Mesenchymal stem cell (in vitro differentiated cells and primary cell): Measurements from ENCODE around the gene CYP2J2.

Experiments
- DNase-seq: peaks from one replicate; pipeline ENCODE4 v3.0.0-alpha.2; 2013
- H2AFZ ChIP-seq: one replicate; pipeline ENCODE4 v1.6.1; 2013; ENCODE audit warnings: low read depth, mild to moderate bottlenecking, control low read depth, inconsistent platforms, low read length, moderate library complexity
- H2AK5ac ChIP-seq: 2 replicates; pipeline ENCODE4 v1.6.1; 2013; ENCODE audit warnings: low read length, moderate library complexity, mild to moderate bottlenecking, inconsistent platforms; ENCODE audit not compliant: severe bottlenecking
- H2BK120ac ChIP-seq: one replicate; pipeline ENCODE4 v1.6.1; 2013; ENCODE audit warnings: low read depth, mild to moderate bottlenecking, inconsistent platforms, low read length, moderate library complexity
- H2BK12ac ChIP-seq, 2 experiments: one replicate each; pipeline ENCODE4 v1.6.1; 2013; ENCODE audit warnings: inconsistent platforms in 2 of 2, low read length in 2 of 2, mild to moderate bottlenecking in 2 of 2, moderate library complexity in 2 of 2, control low read depth in 1 of 2
- H2BK15ac ChIP-seq: one replicate; pipeline ENCODE4 v1.6.1; 2013; ENCODE audit warnings: mild to moderate bottlenecking, low read depth, inconsistent platforms; ENCODE audit not compliant: poor library complexity, severe bottlenecking
- H2BK5ac ChIP-seq: 2 replicates; pipeline ENCODE4 v1.6.1; 2013; ENCODE audit warnings: low read depth, mild to moderate bottlenecking, low read length, control low read depth, inconsistent platforms; ENCODE audit not compliant: poor library complexity, severe bottlenecking
- H3K14ac ChIP-seq, 2 experiments: one replicate each; pipeline ENCODE4 v1.6.1; 2013; ENCODE audit warnings: inconsistent platforms in 2 of 2, low read length in 2 of 2, control low read depth in 1 of 2, mild to moderate bottlenecking in 1 of 2, moderate library complexity in 1 of 2
- H3K18ac ChIP-seq, 2 experiments: one replicate each; pipeline ENCODE4 v1.6.1; 2013; ENCODE audit warnings: inconsistent platforms in 2 of 2, low read length in 2 of 2, control low read depth in 1 of 2, low read depth in 1 of 2, mild to moderate bottlenecking in 1 of 2
- H3K23ac ChIP-seq, 2 experiments: one replicate each; pipeline ENCODE4 v1.6.1; 2013; ENCODE audit warnings: inconsistent platforms in 2 of 2, low read length in 2 of 2, mild to moderate bottlenecking in 2 of 2, moderate library complexity in 2 of 2, control low read depth in 1 of 2
- H3K27ac ChIP-seq: 2 replicates; pipeline ENCODE4 v1.5.1; 2013; ENCODE audit warnings: mild to moderate bottlenecking, moderate library complexity, low read length, control low read depth, inconsistent platforms; ENCODE audit not compliant: poor library complexity, severe bottlenecking
- H3K27me3 ChIP-seq, 2 experiments: 2 replicates each; pipeline versions ENCODE4 v1.6.1 to v1.7.0; 2013; ENCODE audit warnings: low read length in 2 of 2, mild to moderate bottlenecking in 2 of 2, moderate library complexity in 2 of 2, control low read depth in 1 of 2, inconsistent platforms in 1 of 2; ENCODE audit not compliant: control insufficient read depth in 1 of 2, insufficient read depth in 1 of 2
- H3K36me3 ChIP-seq, 2 experiments: 2 replicates each; pipeline versions ENCODE4 v1.6.1 to v1.7.0; 2013; ENCODE audit warnings: low read length in 2 of 2, control low read depth in 1 of 2, inconsistent platforms in 1 of 2, low read depth in 1 of 2, mild to moderate bottlenecking in 1 of 2; ENCODE audit not compliant: insufficient read depth in 2 of 2, control insufficient read depth in 1 of 2
- H3K4ac ChIP-seq, 2 experiments: one replicate each; pipeline ENCODE4 v1.6.1; 2013; ENCODE audit warnings: inconsistent platforms in 2 of 2, low read length in 2 of 2, mild to moderate bottlenecking in 2 of 2, moderate library complexity in 2 of 2, control low read depth in 1 of 2, low read depth in 1 of 2
- H3K4me1 ChIP-seq: 2 replicates; pipeline ENCODE4 v1.6.1; 2013; ENCODE audit warnings: low read depth, low read length, control low read depth; ENCODE audit not compliant: control insufficient read depth, insufficient read depth
- H3K4me2 ChIP-seq: 2 replicates; pipeline ENCODE4 v1.6.1; 2013; ENCODE audit warnings: low read length, mild to moderate bottlenecking, inconsistent platforms; ENCODE audit not compliant: poor library complexity, severe bottlenecking
- H3K4me3 ChIP-seq, 2 experiments: 2 replicates each; pipeline versions ENCODE4 v1.5.1 to v1.7.0; 2013; ENCODE audit warnings: low read length in 2 of 2, mild to moderate bottlenecking in 2 of 2, control low read depth in 1 of 2, low read depth in 1 of 2; ENCODE audit not compliant: insufficient read depth in 1 of 2
- H3K79me1 ChIP-seq: replicated peaks from 2 replicates; pipeline ENCODE4 v1.6.1; 2013; ENCODE audit warnings: mild to moderate bottlenecking, control low read depth, low read length, inconsistent platforms; ENCODE audit not compliant: poor library complexity, severe bottlenecking
- H3K9ac ChIP-seq: 2 replicates; pipeline ENCODE4 v1.7.0; 2013; ENCODE audit warnings: mild to moderate bottlenecking, low read length, moderate library complexity
- H3K9me3 ChIP-seq: 2 replicates; pipeline ENCODE4 v1.7.0; 2013; ENCODE audit warnings: mild to moderate bottlenecking, low read length; ENCODE audit not compliant: control insufficient read depth
- H4K8ac ChIP-seq: one replicate; pipeline ENCODE4 v1.6.1; 2013; ENCODE audit warnings: inconsistent platforms, mild to moderate bottlenecking, low read length, moderate library complexity
- H4K91ac ChIP-seq: one replicate; pipeline ENCODE4 v1.6.1; 2013; ENCODE audit warnings: mild to moderate bottlenecking, low read length, inconsistent platforms
- WGBS: methylation state at CpG from one replicate; pipeline ENCODE4 v1.1.7; 2013; ENCODE audit warnings: mixed read lengths; 5-methylcytosine and 5-hydroxymethylcytosine counted together

The CYP2J2 gene

GRCh38 chr1:59906931-59907330, 19.6 kb downstream of the CYP2J2 start:
- H2AFZ ChIP-seq: no peak overlapping the region
- H3K9me3 ChIP-seq: no peaks in the 10 kb centered on the region
- H3K18ac ChIP-seq: no peak overlapping the region
- no peak for DNase-seq
- H3K27me3 ChIP-seq: no peaks in the 10 kb centered on the region
- no peak overlapping the region for H3K23ac ChIP-seq
- WGBS: 71% methylated on average over 2 of the region's 2 CpGs
- H3K79me1 ChIP-seq: no peaks in the 10 kb centered on the region
- no peak overlapping the region for H3K9ac ChIP-seq
- no peak overlapping the region for H3K27ac ChIP-seq
- no peak overlapping the region for H2BK5ac ChIP-seq
- H2BK12ac ChIP-seq: no peak overlapping the region
- H3K4me2 ChIP-seq: no peak overlapping the region
- H3K14ac ChIP-seq: no peak overlapping the region
- no peak overlapping the region for H2BK15ac ChIP-seq
- no peak overlapping the region for H4K91ac ChIP-seq
- no peaks in the 10 kb centered on the region for H3K4me1 ChIP-seq
- no peak overlapping the region for H2BK120ac ChIP-seq
- no peak overlapping the region for H3K4me3 ChIP-seq
- H2AK5ac ChIP-seq: no peak overlapping the region
- H3K36me3 ChIP-seq: no peaks in the 10 kb centered on the region
- H4K8ac ChIP-seq: no peak overlapping the region
- H3K4ac ChIP-seq: no peak overlapping the region

- no peak overlapping the region for H3K9ac ChIP-seq
- peak; percentile 22 for DNase-seq
- no peak overlapping the region for H2BK5ac ChIP-seq
- no peak overlapping the region for H3K14ac ChIP-seq
- H3K9me3 ChIP-seq: no peaks in the 10 kb centered on the region
- no peak overlapping the region for H2AK5ac ChIP-seq
- no peak overlapping the region for H4K91ac ChIP-seq
- no peak overlapping the region for H2BK120ac ChIP-seq
- no peak overlapping the region for H2BK12ac ChIP-seq
- no peak overlapping the region for H3K4me3 ChIP-seq
- no peaks in the 10 kb centered on the region for H3K27me3 ChIP-seq
- H3K4ac ChIP-seq: no peak overlapping the region
- no peaks in the 10 kb centered on the region for H3K79me1 ChIP-seq
- no peak overlapping the region for H3K27ac ChIP-seq
- H2AFZ ChIP-seq: no peak overlapping the region
- no peak overlapping the region for H3K4me2 ChIP-seq
- no peaks in the 10 kb centered on the region for H3K36me3 ChIP-seq
- 53% methylated on average over 7 of the region's 9 CpGs for WGBS
- no peak overlapping the region for H3K18ac ChIP-seq
- no peak overlapping the region for H3K23ac ChIP-seq
- no peak overlapping the region for H4K8ac ChIP-seq
- H3K4me1 ChIP-seq: peaks cover 1% of the 10 kb centered on the region
- no peak overlapping the region for H2BK15ac ChIP-seq
Measured at GRCh38 chr1:59903141-59903754, 23.3 kb downstream of the CYP2J2 start.

GRCh38 chr1:59901770-59902388, 24.7 kb downstream of the CYP2J2 start:
- no peak overlapping the region for H4K91ac ChIP-seq
- H3K4me2 ChIP-seq: no peak overlapping the region
- H3K4me1 ChIP-seq: peaks cover 1% of the 10 kb centered on the region
- no peak overlapping the region for H3K14ac ChIP-seq
- no CpG with 5 or more reads among the region's 1 CpG for WGBS
- H2BK5ac ChIP-seq: no peak overlapping the region
- no peak overlapping the region for H3K4me3 ChIP-seq
- no peak overlapping the region for H3K23ac ChIP-seq
- no peaks in the 10 kb centered on the region for H3K9me3 ChIP-seq
- H3K18ac ChIP-seq: no peak overlapping the region
- H3K27ac ChIP-seq: no peak overlapping the region
- no peaks in the 10 kb centered on the region for H3K27me3 ChIP-seq
- no peak overlapping the region for H2AFZ ChIP-seq
- no peak overlapping the region for H3K9ac ChIP-seq
- H3K79me1 ChIP-seq: no peaks in the 10 kb centered on the region
- no peak overlapping the region for H2AK5ac ChIP-seq
- H4K8ac ChIP-seq: no peak overlapping the region
- no peak overlapping the region for H2BK12ac ChIP-seq
- no peak for DNase-seq
- H2BK15ac ChIP-seq: no peak overlapping the region
- no peak overlapping the region for H3K4ac ChIP-seq
- H2BK120ac ChIP-seq: no peak overlapping the region
- H3K36me3 ChIP-seq: no peaks in the 10 kb centered on the region

- Histone ChIP-seq H3K4ac (no peak overlapping the region), H3K14ac (no peak overlapping the region), H2BK120ac (no peak overlapping the region), H2AFZ (no peak overlapping the region), H2BK5ac (no peak overlapping the region), H3K36me3 (no peaks in the 10 kb centered on the region), H3K27me3 (no peaks in the 10 kb centered on the region), H2BK15ac (no peak overlapping the region), H3K23ac (no peak overlapping the region), H4K8ac (no peak overlapping the region), H3K4me1 (peaks cover 1% of the 10 kb centered on the region), H3K79me1 (no peaks in the 10 kb centered on the region), H3K9me3 (no peaks in the 10 kb centered on the region), H3K4me3 (no peak overlapping the region), H2BK12ac (no peak overlapping the region), H4K91ac (no peak overlapping the region), H3K18ac (no peak overlapping the region), H3K4me2 (no peak overlapping the region), H3K27ac (no peak overlapping the region), H2AK5ac (no peak overlapping the region), H3K9ac (no peak overlapping the region)
- no peak for DNase-seq
- WGBS: 100% methylated on average over 2 of the region's 2 CpGs
Measured at GRCh38 chr1:59900640-59901039, 25.9 kb downstream of the CYP2J2 start.
